GM21825 (cell line): ENCODE measurements around the gene SLC4A5.

Source experiments
- ATAC-seq: cut with Tn5 transposase; IDR thresholded peaks from one replicate; pipeline ENCODE4 v1.9.1; 2021; ENCODE audit warnings: mild to moderate bottlenecking, moderate library complexity; ENCODE audit not compliant: unreplicated experiment

Gene SLC4A5

DNA sequence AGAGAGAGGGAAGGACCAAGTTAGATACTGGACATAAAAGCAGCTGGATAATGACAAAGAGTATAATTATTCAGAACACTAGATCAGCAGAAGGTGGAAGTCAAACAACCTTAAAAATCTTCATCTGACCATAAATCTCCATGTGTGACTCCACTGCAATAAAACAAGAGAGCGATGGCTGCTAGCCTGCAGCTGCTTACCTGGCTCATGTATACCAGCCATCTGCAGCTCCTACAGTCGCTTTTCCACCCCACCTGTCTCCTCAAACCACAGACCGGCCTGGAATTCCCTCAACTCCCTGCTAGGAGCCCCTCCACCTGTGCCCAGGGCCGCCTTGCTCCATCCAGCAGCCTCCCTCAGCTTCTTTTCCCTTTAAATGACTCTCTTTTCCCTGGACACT is 64.5 kb downstream of the SLC4A5 start:
- no peak for ATAC-seq

DNA sequence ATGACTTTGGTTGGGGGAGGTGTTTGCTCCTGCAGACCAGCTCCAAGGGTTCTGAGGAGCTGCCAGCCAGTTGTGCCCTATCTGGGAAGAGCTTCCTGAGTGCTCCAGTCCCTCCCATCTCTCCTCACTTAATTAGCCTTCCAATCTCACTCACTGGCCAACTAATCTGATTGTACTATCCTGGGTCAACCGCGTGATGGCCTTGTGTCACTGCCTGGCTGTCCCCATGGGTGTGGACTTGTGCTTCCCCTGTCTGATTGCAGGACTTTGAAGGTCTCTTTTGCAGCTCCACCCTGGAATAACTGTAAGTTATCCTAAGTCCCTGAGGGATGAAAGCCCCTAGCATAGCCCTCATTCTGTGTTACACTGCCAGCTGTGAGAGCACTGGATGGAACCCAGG is 65.0 kb downstream of the SLC4A5 start:
- ATAC-seq, result no peak

GRCh38 chr2:74275228-74275627 is 68.0 kb downstream of the SLC4A5 start:
- ATAC-seq, result no peak

DNA sequence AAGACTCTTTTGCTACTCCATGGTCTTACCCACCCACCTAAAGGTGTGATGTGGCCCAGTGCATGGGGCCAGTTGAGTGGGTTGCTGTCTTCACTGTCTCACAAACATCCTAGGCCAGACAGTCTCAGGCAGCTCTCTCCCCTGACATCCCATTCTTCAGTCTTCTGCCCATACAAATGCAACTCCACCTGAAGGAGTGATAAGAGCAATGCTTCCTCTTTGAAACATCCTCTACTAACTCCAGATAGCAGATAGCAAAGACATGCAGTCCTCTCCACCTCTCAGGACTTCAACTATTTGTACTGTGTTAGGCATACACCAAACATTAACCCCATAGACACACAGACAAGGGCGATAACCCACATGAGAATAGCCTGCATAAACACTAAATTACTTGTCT is 73.5 kb downstream of the SLC4A5 start:
- ATAC-seq, result no peak

DNA sequence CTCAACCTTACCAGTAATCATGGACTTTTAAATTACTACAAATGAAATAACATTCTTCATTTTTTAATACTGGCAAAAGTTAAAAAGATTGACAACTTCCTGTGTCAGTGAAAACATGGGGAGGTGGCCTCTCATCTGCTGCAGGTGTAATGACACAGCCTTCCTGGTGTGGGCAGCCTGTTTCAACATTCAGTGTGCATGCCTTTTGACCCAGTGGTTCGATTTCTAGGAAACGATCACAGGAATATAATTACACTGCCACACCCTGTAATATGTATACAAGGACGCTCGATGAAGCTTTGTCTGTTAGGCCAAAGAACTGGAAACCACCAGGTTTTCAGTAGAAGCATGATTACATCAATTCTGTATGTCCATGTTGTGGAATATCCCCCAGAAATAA is 76.1 kb downstream of the SLC4A5 start:
- no peak for ATAC-seq

DNA sequence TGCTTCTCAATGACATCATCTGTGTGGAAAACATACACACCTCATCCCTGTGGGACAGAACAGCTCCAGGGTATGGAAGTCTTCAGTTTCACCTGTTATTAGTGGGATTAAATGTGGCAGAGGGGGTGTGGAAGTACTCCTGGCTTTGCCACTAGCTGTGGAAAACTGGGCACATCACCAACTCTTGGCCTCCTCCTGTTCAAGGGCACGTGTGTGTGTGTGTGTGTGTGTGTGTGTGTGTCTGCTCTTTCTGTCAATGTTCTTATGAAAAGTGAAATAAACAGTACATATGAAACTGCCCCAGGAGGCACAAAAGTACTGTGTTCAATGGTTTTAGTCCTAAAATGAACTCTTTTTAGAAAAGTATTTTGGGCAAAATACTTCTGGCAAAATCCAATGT is 78.9 kb downstream of the SLC4A5 start:
- no peak for ATAC-seq

- ATAC-seq, result no peak
These were observed 80.5 kb downstream of the SLC4A5 start for GRCh38 chr2:74262681-74263080.

DNA sequence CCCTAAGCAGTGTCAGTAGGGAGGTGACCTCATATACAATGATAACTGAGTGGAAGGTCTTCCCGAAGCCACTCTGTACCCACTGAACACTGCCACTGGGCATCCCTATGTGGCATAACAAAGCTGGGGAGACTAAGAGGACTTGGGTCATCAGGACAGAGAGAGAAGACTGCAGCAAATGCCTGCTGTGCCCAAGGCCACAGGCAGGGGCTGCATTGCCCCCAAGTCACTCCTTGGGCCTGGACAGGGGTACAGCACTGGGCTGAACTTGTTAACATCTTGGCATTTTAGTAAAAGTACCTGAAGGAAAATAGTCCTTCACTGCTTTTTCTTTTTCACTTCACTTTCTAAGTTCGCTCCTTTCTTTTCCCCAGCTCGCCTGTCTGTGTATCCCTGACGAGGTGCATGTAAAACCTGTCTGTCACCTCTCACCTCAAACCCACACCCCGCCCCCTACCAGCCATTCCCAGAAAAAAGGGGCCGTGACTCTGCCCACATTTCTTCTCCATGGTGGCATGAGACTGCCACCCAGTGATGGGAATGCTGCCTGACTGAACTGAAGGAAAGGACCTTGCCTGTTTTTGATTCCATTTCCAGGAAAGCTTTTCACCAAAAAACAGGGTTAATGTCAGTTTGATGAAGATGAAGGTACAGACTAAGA is 81.9 kb downstream of the SLC4A5 start:
- no peak for ATAC-seq

DNA sequence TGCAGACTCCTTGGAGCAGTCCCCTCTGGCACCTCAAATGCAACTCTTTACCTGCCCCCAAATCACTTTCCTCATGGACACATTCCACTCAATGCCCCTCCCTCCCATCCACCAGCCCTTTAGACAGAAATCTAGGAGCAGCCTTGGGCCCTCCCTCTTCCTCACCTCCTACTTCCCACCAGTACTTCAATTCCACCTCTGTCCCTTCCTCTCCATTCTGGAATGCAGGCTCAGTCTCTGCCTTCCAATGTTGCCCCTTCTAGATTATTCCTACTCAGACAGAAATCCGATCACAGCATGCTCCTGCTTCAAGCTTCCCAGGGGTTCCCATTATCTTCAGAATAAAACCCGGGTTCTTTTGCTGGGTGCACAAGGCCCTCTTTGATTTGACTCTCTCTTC is 82.7 kb downstream of the SLC4A5 start:
- no peak for ATAC-seq

DNA sequence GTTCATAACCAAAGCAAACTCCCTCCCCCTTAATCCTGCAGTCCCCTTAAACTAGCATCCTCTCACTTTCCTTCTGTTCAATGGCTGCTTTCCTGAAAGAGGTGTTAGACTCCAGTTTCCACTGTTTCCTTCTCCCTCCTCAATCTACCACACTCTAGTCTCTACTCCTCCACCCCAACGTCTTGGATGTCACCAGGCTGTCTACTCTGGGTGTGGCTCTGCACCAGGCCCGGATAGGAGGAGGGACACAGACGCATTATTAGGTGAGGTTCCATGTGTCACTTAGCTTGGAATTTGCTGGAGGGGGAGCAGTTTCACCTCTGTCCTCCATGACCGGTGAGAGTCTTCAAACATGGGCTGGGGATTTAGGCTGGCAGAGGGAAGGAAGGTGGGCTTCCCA is 83.5 kb downstream of the SLC4A5 start:
- no peak for ATAC-seq

- ATAC-seq, result no peak
These were observed 84.0 kb downstream of the SLC4A5 start for GRCh38 chr2:74259191-74259590.

- ATAC-seq, result no peak
These were observed 87.5 kb downstream of the SLC4A5 start for GRCh38 chr2:74255660-74256213.

DNA sequence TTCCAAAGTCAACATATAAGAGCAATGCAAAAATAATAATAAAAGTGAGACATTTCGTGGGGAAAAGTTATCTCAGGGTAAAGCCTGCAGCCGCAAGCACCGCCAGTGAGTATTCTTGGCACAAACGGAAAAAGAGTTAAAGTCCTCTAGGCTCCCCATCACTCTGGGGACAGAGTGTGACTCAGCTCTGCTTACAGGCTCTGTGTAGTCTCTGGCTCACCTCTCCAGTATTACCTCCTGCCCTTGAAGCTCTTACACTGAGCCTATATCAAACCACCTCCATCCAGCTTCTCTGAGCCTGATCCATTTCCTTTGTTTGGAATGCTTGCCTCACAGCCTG is 89.3 kb downstream of the SLC4A5 start:
- no peak for ATAC-seq

DNA sequence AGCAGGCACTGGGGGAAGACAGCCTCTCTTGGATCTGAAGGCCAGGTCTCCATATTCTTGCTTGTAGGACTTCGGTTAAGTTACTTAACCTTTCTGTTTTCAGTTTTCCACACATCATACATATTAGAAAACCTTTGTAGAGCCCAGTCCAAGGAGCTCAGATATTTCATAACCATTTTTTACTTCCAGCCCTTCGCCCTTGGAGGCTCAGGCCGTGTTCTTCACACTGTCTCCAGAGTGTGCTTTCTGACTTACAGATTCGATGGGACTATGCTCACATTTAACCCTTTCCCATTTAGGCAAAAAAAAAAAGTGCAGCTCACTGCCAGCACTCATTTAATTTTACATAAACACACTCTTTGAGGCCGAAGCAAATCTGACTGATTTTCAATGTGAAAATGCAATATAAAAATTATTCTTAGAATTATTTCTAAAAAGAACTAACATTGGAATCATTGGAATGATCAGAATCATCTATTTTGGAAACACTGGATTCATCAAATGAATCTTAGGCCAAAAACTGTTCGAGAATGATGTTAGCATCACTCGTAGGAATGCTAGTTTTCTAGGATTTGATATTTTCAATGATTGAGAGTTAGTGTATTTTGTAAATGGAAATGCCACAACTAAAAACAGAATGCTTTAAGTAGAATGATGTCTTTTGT is 89.8 kb downstream of the SLC4A5 start:
- no peak for ATAC-seq

- no peak for ATAC-seq
These were observed 90.4 kb downstream of the SLC4A5 start for GRCh38 chr2:74252862-74253261.

GRCh38 chr2:74252036-74252435 is 91.2 kb downstream of the SLC4A5 start:
- ATAC-seq, result no peak

GRCh38 chr2:74250189-74250631 is 93.0 kb downstream of the SLC4A5 start:
- ATAC-seq, result no peak

DNA sequence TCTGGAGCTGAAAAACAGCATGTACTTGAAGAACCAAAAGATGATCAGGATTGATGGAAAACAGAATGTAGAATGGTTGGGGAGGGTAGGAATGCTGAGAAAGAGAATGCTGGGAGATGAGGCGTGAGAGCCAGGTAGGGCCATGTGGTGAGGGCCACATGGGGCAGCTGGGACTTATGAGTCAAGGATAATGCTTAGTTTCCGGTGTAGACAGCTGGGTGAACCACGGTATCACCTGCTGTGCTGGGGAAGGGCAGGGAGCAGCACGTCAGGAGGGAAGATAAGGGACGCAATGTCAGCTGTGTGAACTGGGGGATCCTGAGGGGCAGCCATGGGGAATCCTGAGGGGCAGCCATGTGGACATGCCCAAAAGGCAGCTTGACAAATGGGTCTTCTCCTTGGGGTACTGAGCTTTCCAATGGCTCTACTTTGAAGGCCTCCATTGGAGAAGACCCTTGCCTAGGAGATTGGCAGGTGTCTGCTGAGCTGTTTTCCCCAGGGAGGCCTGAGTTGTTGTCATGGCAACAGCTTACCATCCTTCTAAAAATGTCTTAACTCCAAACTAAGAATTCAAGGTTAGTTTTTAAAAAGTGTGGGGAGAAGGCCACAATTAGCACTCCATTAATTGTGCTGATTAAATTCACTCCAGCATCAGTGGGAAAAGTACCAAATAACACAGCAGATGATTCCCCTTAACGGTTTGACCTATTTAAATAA is 93.7 kb downstream of the SLC4A5 start:
- no peak for ATAC-seq

GRCh38 chr2:74246496-74247195 is 96.6 kb downstream of the SLC4A5 start:
- ATAC-seq, result no peak

DNA sequence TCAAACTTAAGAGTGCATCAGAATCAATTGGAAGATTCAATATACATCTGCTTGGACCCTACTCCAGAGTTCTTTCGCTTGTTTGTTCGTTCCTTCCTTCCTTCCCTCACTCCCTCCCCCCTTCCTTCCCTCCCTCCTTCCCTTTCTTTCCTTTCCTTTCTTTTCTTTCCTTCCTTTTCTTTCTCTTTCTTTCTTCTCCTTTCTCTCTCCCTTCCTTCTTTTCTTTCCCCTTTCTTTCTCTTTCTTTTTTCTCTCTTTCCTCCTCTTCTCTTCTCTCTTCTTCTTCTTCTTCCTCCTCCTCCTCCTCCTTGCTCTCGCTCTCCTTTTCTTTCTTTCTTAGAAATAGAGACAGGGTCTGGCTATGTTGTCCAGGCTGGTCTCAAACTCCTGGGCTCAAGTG is 98.9 kb downstream of the SLC4A5 start:
- ATAC-seq, result no peak

GRCh38 chr2:74242354-74243071 is 100.7 kb downstream of the SLC4A5 start:
- no peak for ATAC-seq
